ENCODE results near the gene STARD10. TPM values are rescaled to one million over a fixed set of nuclear protein-coding genes. Genes with fewer than 3 reads are reported as not detected.

STARD10 gene
- total RNA-seq, 2 donors from 2014 or later, result 122 to 209 TPM

- DNase-seq (no peak), ATAC-seq (no peak)
- Histone ChIP-seq H3K4me3 (no peak overlapping the region), H3K27ac (no peak overlapping the region), H3K9me3 (no peaks in the 10 kb centered on the region), H3K36me3 (replicated peaks in 1 of 2; ENCODE audit: insufficient read depth in 1 of 2, low read depth in 2 of 2) (peaks cover 0 to 32% of the 10 kb centered on the region in 2 donors), H3K27me3 (no peaks in the 10 kb centered on the region), H3K4me1 (no peaks in the 10 kb centered on the region)
- no peak for TF ChIP-seq CTCF (IDR thresholded peaks at IDR 0.05)
- no peak for TF ChIP-seq POLR2A (IDR thresholded peaks at IDR 0.05)
- intact Hi-C loops (cut with DNase I), result no loop called here
- WGBS, 2 donors, result 90 to 92% methylated on average over 5 to 9 of the region's 9 CpGs
Observed at GRCh38 chr11:72707032-72707431, 86.8 kb downstream of the STARD10 start.

GRCh38 chr11:72706579-72706978 lies 87.3 kb downstream of the STARD10 start:
- TF ChIP-seq CTCF (IDR thresholded peaks at IDR 0.05) (no peak), POLR2A (IDR thresholded peaks at IDR 0.05) (no peak)
- no peaks in the 10 kb centered on the region for H3K9me3 ChIP-seq
- WGBS, 2 donors, result 88 to 91% methylated on average over 5 of the region's 5 CpGs
- intact Hi-C loops (cut with DNase I), result no loop called here
- no peaks in the 10 kb centered on the region for H3K4me1 ChIP-seq
- ATAC-seq (no peak), DNase-seq (no peak)
- peaks cover 0 to 32% of the 10 kb centered on the region in 2 donors for H3K36me3 ChIP-seq (replicated peaks in 1 of 2; ENCODE audit: insufficient read depth in 1 of 2, low read depth in 2 of 2)
- H3K4me3 ChIP-seq, result no peak overlapping the region
- H3K27ac ChIP-seq, result no peak overlapping the region
- H3K27me3 ChIP-seq, result no peaks in the 10 kb centered on the region

- Histone ChIP-seq H3K4me3 (no peak overlapping the region), H3K4me1 (no peaks in the 10 kb centered on the region), H3K27ac (no peak overlapping the region), H3K36me3 (replicated peaks in 1 of 2; ENCODE audit: insufficient read depth in 1 of 2, low read depth in 2 of 2) (peaks cover 0 to 30% of the 10 kb centered on the region in 2 donors), H3K27me3 (no peaks in the 10 kb centered on the region), H3K9me3 (no peaks in the 10 kb centered on the region)
- ATAC-seq (no peak), DNase-seq (no peak)
- intact Hi-C loops (cut with DNase I), result no loop called here
- TF ChIP-seq POLR2A (IDR thresholded peaks at IDR 0.05) (no peak), CTCF (IDR thresholded peaks at IDR 0.05) (no peak)
- 87 to 98% methylated on average over 4 to 12 of the region's 12 CpGs for WGBS, 2 donors
Observed at GRCh38 chr11:72705442-72706365, 88.1 kb downstream of the STARD10 start.

GRCh38 chr11:72704783-72705265 lies 89.0 kb downstream of the STARD10 start:
- Histone ChIP-seq H3K27me3 (no peaks in the 10 kb centered on the region), H3K27ac (no peak overlapping the region), H3K36me3 (replicated peaks in 1 of 2; ENCODE audit: insufficient read depth in 1 of 2, low read depth in 2 of 2) (peaks cover 0 to 35% of the 10 kb centered on the region in 2 donors), H3K9me3 (no peaks in the 10 kb centered on the region), H3K4me3 (no peak overlapping the region), H3K4me1 (no peaks in the 10 kb centered on the region)
- ATAC-seq (no peak), DNase-seq (no peak)
- intact Hi-C loops (cut with DNase I), result no loop called here
- TF ChIP-seq POLR2A (IDR thresholded peaks at IDR 0.05), result no peak
- TF ChIP-seq CTCF (IDR thresholded peaks at IDR 0.05), result no peak
- WGBS, 2 donors, result 48 to 75% methylated on average over 3 to 4 of the region's 4 CpGs

Small RNA genes lying within 50 kb of the gene (microRNA-seq; reads per million reads assigned to microRNA genes)
- 0 reads per million in 2 donors for gene MIR4692 (ENCODE audit: borderline number of aligned reads in 2 of 2, borderline replicate concordance in 2 of 2)

Small RNA genes lying within 50 kb of the gene (small RNA-seq; reads per million reads assigned to genes)
- gene MIR4692 (not detected), gene RF00019 (not detected)

Other genes starting within 250 kb of the STARD10 start
- gene PDE2A, start 119.6 kb downstream of the STARD10 start, total RNA-seq, result 10 to 100 TPM in 1 of 2 donors, 1 to 10 TPM in 1; 7.0 to 29.3 TPM
- 100 to 1,000 TPM in 1 of 2 donors, 10 to 100 TPM in 1; 63.3 to 208 TPM for gene ARAP1, start 41.6 kb downstream of the STARD10 start, total RNA-seq
- gene ATG16L2, start 20.4 kb upstream of the STARD10 start, total RNA-seq, result 10 to 100 TPM; 27.5 to 28.3 TPM